SK-N-SH (cell line): ENCODE data around the gene ASIC4. TPM values are rescaled to one million over a fixed set of nuclear protein-coding genes. Genes with fewer than 3 reads are reported as not detected.

ENCODE experiments used
- CTCF ChIA-PET: fragments of 300-600, 350-600 bp; formaldehyde crosslinking; extraction: SDS; loops from one replicate; lab custom pipeline; 2021; lab: Yijun Ruan, JAX
- POLR2A ChIA-PET: fragments of 350-600 bp; sonication (Branson Sonifier 250); formaldehyde crosslinking; extraction: SDS; loops from one replicate; lab custom pipeline; 2020; ENCODE audit warnings: antibody characterized with exemption, inconsistent platforms; lab: Yijun Ruan, JAX
- DNase-seq: peaks from one replicate; pipeline ENCODE4 v3.0.0; 2012
- H2AFZ ChIP-seq: fragments of 200-600 bp; sonication (generic); 2 replicates; pipeline ENCODE4 v1.8.1; 2016; ENCODE audit warnings: antibody characterized with exemption, mild to moderate bottlenecking, low read depth
- H3F3A ChIP-seq: fragments of 200-600 bp; sonication (generic); replicated peaks from 2 replicates; pipeline ENCODE3; 2016; ENCODE audit warnings: antibody characterized with exemption, mild to moderate bottlenecking; ENCODE audit not compliant: insufficient read depth
- H3K27ac ChIP-seq, 2 experiments: fragments of 200-500 bp in 1 of 2; fragments of 200-600 bp in 1 of 2; sonication (Bioruptor generic) in 1 of 2; sonication (generic), shearing (Covaris generic) in 1 of 2; 2 replicates each; pipeline versions ENCODE4 v1.5.1 to v1.6.1; 2014 to 2016; ENCODE audit warnings: low read depth in 2 of 2, inconsistent platforms in 1 of 2, low read length in 1 of 2, mild to moderate bottlenecking in 1 of 2, mixed read lengths in 1 of 2
- H3K27me3 ChIP-seq: fragments of 200-600 bp; sonication (generic), shearing (Covaris generic); 2 replicates; pipeline ENCODE4 v1.6.1; 2016; ENCODE audit warnings: mixed run types; ENCODE audit not compliant: insufficient read depth
- H3K36me3 ChIP-seq, 2 experiments: fragments of 200-500 bp in 1 of 2; fragments of 200-600 bp in 1 of 2; sonication (Bioruptor generic) in 1 of 2; sonication (generic) in 1 of 2; replicated peaks in 1 of 2; 2 replicates each; pipeline versions ENCODE3 to v1.5.1; 2014 to 2016; ENCODE audit warnings: low read length in 1 of 2, mild to moderate bottlenecking in 1 of 2; ENCODE audit not compliant: insufficient read depth in 2 of 2, control insufficient read depth in 1 of 2
- H3K4me1 ChIP-seq, 2 experiments: fragments of 200-500 bp in 1 of 2; fragments of 200-600 bp in 1 of 2; sonication (Bioruptor generic) in 1 of 2; sonication (generic), shearing (Covaris generic) in 1 of 2; 2 replicates each; pipeline versions ENCODE4 v1.5.1 to v1.6.1; 2014 to 2016; ENCODE audit warnings: low read depth in 1 of 2, low read length in 1 of 2, mixed run types in 1 of 2; ENCODE audit not compliant: insufficient read depth in 2 of 2, control insufficient read depth in 1 of 2
- H3K4me2 ChIP-seq: fragments of 200-600 bp; sonication (generic), shearing (Covaris generic); 2 replicates; pipeline ENCODE4 v1.6.1; 2017; ENCODE audit warnings: mixed run types
- H3K4me3 ChIP-seq, 2 experiments: fragments of 200-500 bp in 1 of 2; fragments of 200-600 bp in 1 of 2; sonication (Bioruptor generic) in 1 of 2; sonication (generic), shearing (Covaris generic) in 1 of 2; 2 replicates each; pipeline versions ENCODE4 v1.5.1 to v1.8.1; 2014 to 2016; ENCODE audit warnings: low read depth in 2 of 2, inconsistent platforms in 1 of 2, low read length in 1 of 2, mild to moderate bottlenecking in 1 of 2, mixed read lengths in 1 of 2, moderate library complexity in 1 of 2
- H3K79me2 ChIP-seq: fragments of 200-600 bp; sonication (generic); 2 replicates; pipeline ENCODE4 v1.8.1; 2017; ENCODE audit warnings: mild to moderate bottlenecking; ENCODE audit not compliant: insufficient read depth
- H3K9ac ChIP-seq: fragments of 200-600 bp; sonication (generic); 2 replicates; pipeline ENCODE4 v1.6.1; 2017; ENCODE audit warnings: mixed run types
- H3K9me2 ChIP-seq: fragments of 200-600 bp; sonication (generic); 2 replicates; pipeline ENCODE4 v1.6.1; 2017; ENCODE audit warnings: mixed run types
- H3K9me3 ChIP-seq: fragments of 200-600 bp; sonication (generic); 2 replicates; pipeline ENCODE4 v1.6.1; 2017; ENCODE audit warnings: mixed run types, mild to moderate bottlenecking, moderate library complexity
- H4K20me1 ChIP-seq: fragments of 200-600 bp; sonication (generic); 2 replicates; pipeline ENCODE4 v1.6.1; 2017; ENCODE audit warnings: mild to moderate bottlenecking, mixed run types; ENCODE audit not compliant: insufficient read depth
- CHD2 ChIP-seq: fragments of 150-350 bp; IDR thresholded peaks from 2 replicates; pipeline ENCODE4 v1.6.1; 2018; ENCODE audit warnings: low read length; ENCODE audit not compliant: partially characterized antibody
- EP300 ChIP-seq, 2 experiments: IDR thresholded peaks; 2 replicates each; pipeline versions ENCODE4 v1.4.0 to v1.6.1; 2012; ENCODE audit warnings: borderline replicate concordance in 1 of 2, low read depth in 1 of 2, low read length in 1 of 2
- EZH2phosphoT487 ChIP-seq: fragments of 200-600 bp; sonication (generic); IDR thresholded peaks from 2 replicates; pipeline ENCODE4 v1.6.1; 2017; ENCODE audit warnings: low read depth, mixed run types, mild to moderate bottlenecking, antibody characterized with exemption, moderate library complexity, borderline replicate concordance
- FOSL2 ChIP-seq: IDR thresholded peaks from 2 replicates; pipeline ENCODE4 v1.4.0; 2012; ENCODE audit warnings: low read depth, mild to moderate bottlenecking, moderate library complexity, borderline replicate concordance
- GABPA ChIP-seq: IDR thresholded peaks from 2 replicates; pipeline ENCODE4 v1.4.0; 2012; ENCODE audit warnings: low read depth, mild to moderate bottlenecking
- GATA2 ChIP-seq: sonication (generic); formaldehyde crosslinking; IDR thresholded peaks from 2 replicates; pipeline ENCODE4 v1.5.0; 2020; ENCODE audit warnings: mild to moderate bottlenecking, missing genetic modification reagents
- MAX ChIP-seq: IDR thresholded peaks from 2 replicates; pipeline ENCODE4 v1.4.0; 2012; ENCODE audit warnings: low read depth
- MXI1 ChIP-seq: IDR thresholded peaks from 2 replicates; pipeline ENCODE4 v1.6.1; 2012; ENCODE audit warnings: mild to moderate bottlenecking, low read depth, low read length, improper control_type of control experiment
- NRF1 ChIP-seq: IDR thresholded peaks from 2 replicates; pipeline ENCODE4 v1.6.1; 2012; ENCODE audit warnings: low read depth, mild to moderate bottlenecking, low read length
- POLR2AphosphoS5 ChIP-seq: IDR thresholded peaks from 2 replicates; pipeline ENCODE4 v1.6.1; 2012; ENCODE audit warnings: low read depth, low read length
- RCOR1 ChIP-seq: fragments of 150-350 bp; IDR thresholded peaks from 2 replicates; pipeline ENCODE4 v1.6.1; 2017; ENCODE audit warnings: antibody characterized with exemption, low read length
- RFX5 ChIP-seq: IDR thresholded peaks from 2 replicates; pipeline ENCODE4 v1.6.1; 2012; ENCODE audit warnings: mild to moderate bottlenecking, improper control_type of control experiment, low read length
- TAF1 ChIP-seq: IDR thresholded peaks from 2 replicates; pipeline ENCODE4 v1.6.1; 2012; ENCODE audit warnings: low read depth, mild to moderate bottlenecking, low read length, moderate library complexity, borderline replicate concordance
- TCF12 ChIP-seq: IDR thresholded peaks from 2 replicates; pipeline ENCODE4 v1.4.0; 2012
- YY1 ChIP-seq: IDR thresholded peaks from 2 replicates; pipeline ENCODE4 v1.4.0; 2012; ENCODE audit warnings: low read depth, mild to moderate bottlenecking
- WGBS: methylation state at CpG from one replicate; pipeline ENCODE4 v1.1.6; 2017; ENCODE audit warnings: low lambda C conversion rate; 5-methylcytosine and 5-hydroxymethylcytosine counted together
- polyA plus RNA-seq, 3 experiments: library from polyadenylated mRNA; depleted of rRNA; stranded (reverse); fragments of >200 nt; gene quantifications; 2 replicates each; pipeline ENCODE4 v1.2.3, GENCODE V29; 2012
- TF ChIP-seq, protein P1 (sequence below): IDR thresholded peaks from 2 replicates; pipeline ENCODE4; 2012
- TF ChIP-seq, protein P2 (sequence below): IDR thresholded peaks from 2 replicates; pipeline ENCODE4 v1.4.0; 2012; ENCODE audit warnings: low read depth, borderline replicate concordance
- TF ChIP-seq, protein P3 (sequence below): fragments of 150-350 bp; IDR thresholded peaks from 2 replicates; pipeline ENCODE4 v1.6.1; 2017; ENCODE audit warnings: antibody characterized with exemption, low read length, low read depth, borderline replicate concordance

ASIC4 gene
- polyA plus RNA-seq, 1 of the 3 experiments (the other 2 are of a cell fraction) = 0.05 TPM

GRCh38 chr2:219532378-219532649, 18.0 kb downstream of the ASIC4 start:
- H2AFZ ChIP-seq = no peak overlapping the region
- H3K4me3 ChIP-seq = no peak overlapping the region
- no peaks in the 10 kb centered on the region for H3K9me2 ChIP-seq
- no peaks in the 10 kb centered on the region for H3F3A ChIP-seq
- H3K27ac ChIP-seq = no peak overlapping the region
- TF ChIP-seq, protein P1, sequence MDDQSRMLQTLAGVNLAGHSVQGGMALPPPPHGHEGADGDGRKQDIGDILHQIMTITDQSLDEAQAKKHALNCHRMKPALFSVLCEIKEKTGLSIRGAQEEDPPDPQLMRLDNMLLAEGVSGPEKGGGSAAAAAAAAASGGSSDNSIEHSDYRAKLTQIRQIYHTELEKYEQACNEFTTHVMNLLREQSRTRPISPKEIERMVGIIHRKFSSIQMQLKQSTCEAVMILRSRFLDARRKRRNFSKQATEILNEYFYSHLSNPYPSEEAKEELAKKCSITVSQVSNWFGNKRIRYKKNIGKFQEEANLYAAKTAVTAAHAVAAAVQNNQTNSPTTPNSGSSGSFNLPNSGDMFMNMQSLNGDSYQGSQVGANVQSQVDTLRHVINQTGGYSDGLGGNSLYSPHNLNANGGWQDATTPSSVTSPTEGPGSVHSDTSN = no peak
- TF ChIP-seq, protein P2, sequence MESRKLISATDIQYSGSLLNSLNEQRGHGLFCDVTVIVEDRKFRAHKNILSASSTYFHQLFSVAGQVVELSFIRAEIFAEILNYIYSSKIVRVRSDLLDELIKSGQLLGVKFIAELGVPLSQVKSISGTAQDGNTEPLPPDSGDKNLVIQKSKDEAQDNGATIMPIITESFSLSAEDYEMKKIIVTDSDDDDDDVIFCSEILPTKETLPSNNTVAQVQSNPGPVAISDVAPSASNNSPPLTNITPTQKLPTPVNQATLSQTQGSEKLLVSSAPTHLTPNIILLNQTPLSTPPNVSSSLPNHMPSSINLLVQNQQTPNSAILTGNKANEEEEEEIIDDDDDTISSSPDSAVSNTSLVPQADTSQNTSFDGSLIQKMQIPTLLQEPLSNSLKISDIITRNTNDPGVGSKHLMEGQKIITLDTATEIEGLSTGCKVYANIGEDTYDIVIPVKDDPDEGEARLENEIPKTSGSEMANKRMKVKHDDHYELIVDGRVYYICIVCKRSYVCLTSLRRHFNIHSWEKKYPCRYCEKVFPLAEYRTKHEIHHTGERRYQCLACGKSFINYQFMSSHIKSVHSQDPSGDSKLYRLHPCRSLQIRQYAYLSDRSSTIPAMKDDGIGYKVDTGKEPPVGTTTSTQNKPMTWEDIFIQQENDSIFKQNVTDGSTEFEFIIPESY = no peak
- TF ChIP-seq EZH2phosphoT487 (no peak), POLR2AphosphoS5 (no peak), NRF1 (no peak), YY1 (no peak), GATA2 (CRISPR knock-in tag) (no peak), MXI1 (no peak), GABPA (no peak), TCF12 (no peak), RCOR1 (no peak), CHD2 (no peak), FOSL2 (no peak), TAF1 (no peak), EP300 (IDR thresholded peaks at IDR 0.05; ENCODE audit: borderline replicate concordance in 1 of 2, low read depth in 1 of 2, low read length in 1 of 2) (no peak), RFX5 (no peak), MAX (no peak)
- TF ChIP-seq, protein P3, sequence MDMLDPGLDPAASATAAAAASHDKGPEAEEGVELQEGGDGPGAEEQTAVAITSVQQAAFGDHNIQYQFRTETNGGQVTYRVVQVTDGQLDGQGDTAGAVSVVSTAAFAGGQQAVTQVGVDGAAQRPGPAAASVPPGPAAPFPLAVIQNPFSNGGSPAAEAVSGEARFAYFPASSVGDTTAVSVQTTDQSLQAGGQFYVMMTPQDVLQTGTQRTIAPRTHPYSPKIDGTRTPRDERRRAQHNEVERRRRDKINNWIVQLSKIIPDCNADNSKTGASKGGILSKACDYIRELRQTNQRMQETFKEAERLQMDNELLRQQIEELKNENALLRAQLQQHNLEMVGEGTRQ = no peak
- no peaks in the 10 kb centered on the region for H3K9me3 ChIP-seq
- no peak overlapping the region for H3K9ac ChIP-seq
- no peaks in the 10 kb centered on the region for H4K20me1 ChIP-seq
- no peaks in the 10 kb centered on the region for H3K36me3 ChIP-seq
- ChIA-PET POLR2A (no interaction called here), CTCF (interaction anchor here (1.1 to 62.1 kb wide), 7 partner anchors 9 to 164 kb away, joined by 3 to 2824 read pairs (median 154); partner anchors contain the start of genes ASIC4, CHPF, DNPEP and GMPPA)
- no peak overlapping the region for H3K4me2 ChIP-seq
- 48% methylated on average over 3 of the region's 8 CpGs for WGBS
- DNase-seq = no peak
- H3K27me3 ChIP-seq = no peaks in the 10 kb centered on the region; the same call in 1 of the 2 replicates
- peaks cover 0 to 18% of the 10 kb centered on the region in 2 experiments; a peak in 2 of 4 replicates for H3K4me1 ChIP-seq
- no peaks in the 10 kb centered on the region for H3K79me2 ChIP-seq
